Measurements from ENCODE around the gene SLC44A5. TPM values are rescaled to one million over a fixed set of nuclear protein-coding genes. Genes with fewer than 3 reads are reported as not detected.
"Not testable (repeated sequence)": the region's sequence is repeated elsewhere in the genome, so short reads cannot be mapped to it uniquely, and the experiment has no call there.

SLC44A5 gene
- total RNA-seq, 2 donors from 2014 or later = 0.61 TPM; not detected in 1

DNA sequence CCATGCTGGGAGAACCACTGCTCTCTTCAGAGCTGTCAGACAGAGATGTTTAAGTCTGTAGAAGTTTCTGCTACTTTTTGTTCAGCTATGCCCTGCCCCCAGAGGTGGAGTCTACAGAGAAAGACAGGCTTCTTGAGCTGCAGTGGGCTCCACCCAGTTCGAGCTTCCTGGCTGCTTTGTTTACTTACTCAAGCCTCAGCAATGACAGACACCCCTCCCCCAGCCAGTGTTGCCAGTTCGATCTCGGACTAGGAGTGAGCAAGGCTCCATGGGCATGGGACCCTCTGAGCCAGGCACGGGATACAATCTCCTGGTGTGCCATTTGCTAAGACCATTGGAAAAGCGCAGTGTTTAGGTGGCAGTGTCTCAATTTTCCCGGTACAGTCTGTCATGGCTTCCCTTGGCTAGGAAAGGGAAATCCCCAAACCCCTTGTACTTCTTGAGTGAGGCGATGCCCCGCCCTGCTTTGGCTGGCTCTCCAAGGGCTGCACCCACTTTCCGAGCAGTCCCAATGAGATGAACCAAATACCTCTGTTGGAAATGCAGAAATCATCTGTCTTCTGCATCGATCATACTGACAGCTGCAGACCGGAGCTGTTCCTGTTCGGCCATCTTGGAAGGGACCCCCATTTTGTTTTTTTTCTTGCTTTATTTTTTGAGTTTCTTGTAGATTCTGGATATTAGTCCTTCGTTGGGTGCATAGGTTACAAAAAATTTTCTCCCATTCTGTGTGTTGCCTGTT, 429.5 kb downstream of the SLC44A5 start:
- H3K4me3 Mint-ChIP-seq; ATAC-seq (replicated peaks); H3K36me3 Mint-ChIP-seq (ENCODE audit: low read depth); H3K4me1 Mint-ChIP-seq; H3K27ac Mint-ChIP-seq: not testable (repeated sequence)
- Mint-ChIP-seq H3K9me3 (peaks cover 19% of the 10 kb centered on the region), H3K27me3 (peaks cover 19% of the 10 kb centered on the region)

DNA sequence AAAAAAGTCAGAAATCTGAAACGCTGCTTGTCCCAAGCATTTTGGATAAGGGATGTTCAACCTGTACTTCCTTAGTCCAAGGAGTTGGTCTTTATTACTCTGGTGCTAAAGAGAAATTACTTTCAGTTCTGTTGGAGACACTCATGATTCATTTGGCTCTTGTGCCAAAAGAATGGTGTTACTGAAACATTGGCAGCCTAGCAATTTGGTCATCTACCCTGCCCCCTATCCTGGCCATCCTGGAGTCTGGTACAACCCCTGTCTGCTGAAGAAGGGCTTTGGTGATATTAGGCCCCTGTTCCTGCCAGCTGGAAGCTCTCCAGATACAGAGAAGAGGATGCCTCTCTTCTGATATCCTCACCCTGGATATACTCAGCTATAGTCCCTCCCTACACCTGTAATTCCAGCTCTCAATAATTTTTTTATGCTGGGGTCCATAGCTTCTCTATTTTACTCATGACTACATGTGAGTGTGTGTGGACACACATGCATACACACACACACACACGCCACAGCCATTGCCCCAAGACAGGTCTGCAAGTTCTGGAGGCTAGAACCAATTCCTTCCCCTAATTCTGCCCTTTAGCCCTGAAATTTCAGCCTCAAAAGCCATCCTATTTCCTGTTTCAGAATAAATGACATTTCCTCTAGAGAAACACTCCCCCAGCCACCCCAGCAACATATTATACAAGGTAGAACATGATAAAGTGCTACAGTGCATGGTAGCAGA, 436.7 kb downstream of the SLC44A5 start:
- Mint-ChIP-seq H3K4me1 (no peaks in the 10 kb centered on the region), H3K27me3 (peaks cover 5% of the 10 kb centered on the region), H3K27ac (no peak overlapping the region), H3K9me3 (peaks cover 3% of the 10 kb centered on the region), H3K4me3 (no peak overlapping the region), H3K36me3 (ENCODE audit: low read depth) (no peaks in the 10 kb centered on the region)
- no peak for ATAC-seq (replicated peaks)

DNA sequence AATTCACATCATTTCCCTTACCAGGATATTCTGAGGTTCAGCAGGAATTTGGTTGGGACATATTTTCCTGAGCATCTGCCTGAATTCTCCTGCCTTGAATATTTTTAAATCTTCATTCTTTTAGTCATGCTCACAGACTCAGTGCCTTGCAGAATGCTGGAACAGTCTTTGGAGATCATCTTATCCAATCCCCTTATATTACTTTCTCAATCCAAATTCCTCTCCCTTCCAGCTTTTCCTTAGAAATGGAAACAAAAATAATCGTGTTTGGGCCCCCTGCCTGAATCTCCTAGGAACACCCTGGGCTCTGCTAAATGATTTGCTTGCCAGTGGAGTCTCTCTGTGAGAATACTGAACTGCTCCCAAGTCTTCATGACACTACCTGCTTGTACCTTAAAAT, 438.4 kb downstream of the SLC44A5 start:
- H3K27ac Mint-ChIP-seq = no peak overlapping the region
- no peaks in the 10 kb centered on the region for H3K36me3 Mint-ChIP-seq (ENCODE audit: low read depth)
- H3K4me1 Mint-ChIP-seq = no peaks in the 10 kb centered on the region
- H3K4me3 Mint-ChIP-seq = no peak overlapping the region
- ATAC-seq (replicated peaks) = no peak
- peaks cover 3% of the 10 kb centered on the region for H3K9me3 Mint-ChIP-seq
- no peaks in the 10 kb centered on the region for H3K27me3 Mint-ChIP-seq

DNA sequence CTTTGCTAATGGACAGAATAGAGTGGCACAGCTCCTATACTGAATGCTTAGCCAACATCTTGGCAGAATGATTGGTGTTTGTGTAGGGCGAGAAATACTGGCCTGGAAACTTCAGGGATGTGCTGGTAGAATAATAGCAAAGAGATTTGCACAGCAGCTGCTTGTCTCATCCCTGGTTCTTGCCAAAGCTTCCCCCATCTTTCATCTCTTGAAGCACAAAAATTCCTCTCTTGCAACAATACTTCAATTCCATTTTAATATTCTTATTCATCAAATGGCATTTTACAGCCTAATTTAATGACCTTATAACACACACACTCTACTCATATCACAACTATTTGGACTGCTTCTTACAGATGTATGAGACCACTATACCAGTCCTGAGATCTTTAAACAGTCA, 439.0 kb downstream of the SLC44A5 start:
- no peak overlapping the region for H3K27ac Mint-ChIP-seq
- no peak overlapping the region for H3K4me3 Mint-ChIP-seq
- H3K4me1 Mint-ChIP-seq = no peaks in the 10 kb centered on the region
- no peaks in the 10 kb centered on the region for H3K27me3 Mint-ChIP-seq
- no peaks in the 10 kb centered on the region for H3K36me3 Mint-ChIP-seq (ENCODE audit: low read depth)
- H3K9me3 Mint-ChIP-seq = peaks cover 3% of the 10 kb centered on the region
- ATAC-seq (replicated peaks) = no peak

DNA sequence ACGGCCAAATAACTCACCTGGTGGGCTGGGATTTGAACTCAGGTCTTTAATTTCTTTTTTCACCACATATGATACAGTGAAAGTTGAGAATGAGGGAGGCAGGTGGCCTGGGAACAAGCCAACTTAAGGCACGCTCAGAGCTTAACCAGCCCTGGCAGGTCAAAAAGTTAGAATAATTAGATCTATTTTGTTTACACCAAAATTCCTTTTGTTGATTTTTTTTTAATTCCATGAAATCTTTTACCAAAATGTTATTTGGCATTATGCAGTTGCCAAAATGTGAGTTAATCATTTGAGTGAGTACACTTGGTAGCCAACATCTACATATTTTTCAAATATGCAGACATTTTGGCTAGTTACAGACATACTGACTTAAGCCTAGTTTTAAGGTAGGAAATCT, 439.9 kb downstream of the SLC44A5 start:
- Mint-ChIP-seq H3K36me3 (ENCODE audit: low read depth) (no peaks in the 10 kb centered on the region), H3K9me3 (peaks cover 7% of the 10 kb centered on the region), H3K4me1 (no peaks in the 10 kb centered on the region), H3K27me3 (no peaks in the 10 kb centered on the region), H3K27ac (no peak overlapping the region), H3K4me3 (no peak overlapping the region)
- no peak for ATAC-seq (replicated peaks)

DNA sequence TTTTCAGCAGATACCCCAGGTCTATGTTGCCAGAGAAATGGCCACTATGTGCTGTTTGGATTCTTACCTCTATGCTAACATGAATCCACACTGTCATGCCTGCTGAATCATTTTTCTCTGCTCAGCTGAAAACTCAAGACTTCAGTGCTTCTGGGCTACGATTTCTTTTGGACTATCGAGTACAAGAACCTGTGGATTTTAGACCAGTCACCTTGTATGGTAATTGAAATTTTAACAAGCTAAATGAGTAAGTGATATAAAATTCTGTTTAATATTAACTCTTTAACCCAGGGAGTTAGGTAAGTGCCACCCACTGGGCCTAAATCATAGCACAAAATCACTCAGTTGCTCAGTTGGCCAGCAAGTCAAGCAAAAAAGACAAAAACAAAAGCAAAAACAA, 440.9 kb downstream of the SLC44A5 start:
- no peaks in the 10 kb centered on the region for H3K36me3 Mint-ChIP-seq (ENCODE audit: low read depth)
- H3K4me1 Mint-ChIP-seq = no peaks in the 10 kb centered on the region
- no peak overlapping the region for H3K27ac Mint-ChIP-seq
- H3K9me3 Mint-ChIP-seq = peaks cover 7% of the 10 kb centered on the region
- H3K27me3 Mint-ChIP-seq = no peaks in the 10 kb centered on the region
- H3K4me3 Mint-ChIP-seq = no peak overlapping the region
- no peak for ATAC-seq (replicated peaks)

DNA sequence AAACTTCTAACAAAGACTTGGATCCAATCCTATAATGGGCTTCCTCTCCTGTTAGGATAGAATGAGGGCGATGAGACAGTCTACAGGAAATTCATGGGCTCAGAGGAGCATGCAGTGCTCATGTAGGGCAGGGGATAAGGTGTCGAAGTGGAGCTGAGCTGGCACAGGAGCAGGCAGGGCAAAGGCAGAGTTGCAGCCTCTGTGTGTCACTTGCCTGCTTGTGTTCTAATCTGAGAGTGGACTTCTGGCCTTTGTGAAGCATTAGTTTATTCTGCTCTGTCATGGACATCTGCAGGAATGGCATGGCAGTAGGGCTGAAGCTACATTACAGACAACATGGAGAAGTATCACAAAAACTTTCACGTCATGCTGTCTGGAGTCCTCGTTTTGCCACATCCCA, 444.1 kb downstream of the SLC44A5 start:
- no peaks in the 10 kb centered on the region for H3K36me3 Mint-ChIP-seq (ENCODE audit: low read depth)
- no peak for ATAC-seq (replicated peaks)
- H3K4me3 Mint-ChIP-seq = no peak overlapping the region
- H3K9me3 Mint-ChIP-seq = peaks cover 5% of the 10 kb centered on the region
- H3K27ac Mint-ChIP-seq = no peak overlapping the region
- H3K4me1 Mint-ChIP-seq = no peaks in the 10 kb centered on the region
- no peaks in the 10 kb centered on the region for H3K27me3 Mint-ChIP-seq

DNA sequence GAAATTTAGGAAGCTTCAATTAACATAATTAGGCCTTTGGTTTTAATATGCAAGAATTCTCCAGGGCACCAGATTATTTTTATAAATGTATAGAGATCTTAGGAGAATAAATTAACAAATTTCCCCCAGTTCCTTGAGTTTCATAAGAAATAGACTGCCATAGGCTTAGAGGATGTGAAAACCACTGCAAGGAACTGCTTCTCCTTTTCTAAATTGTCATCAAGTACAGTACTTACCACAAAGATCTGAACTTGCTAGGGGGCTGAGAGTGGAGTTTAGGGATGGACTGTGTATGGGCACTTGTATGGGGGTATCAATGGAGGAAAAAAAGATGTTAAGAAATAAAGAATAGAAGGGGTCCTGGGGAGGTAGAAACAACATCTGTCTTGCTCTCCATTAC, 445.6 kb downstream of the SLC44A5 start:
- Mint-ChIP-seq H3K9me3 (peaks cover 5% of the 10 kb centered on the region), H3K4me1 (no peaks in the 10 kb centered on the region), H3K36me3 (ENCODE audit: low read depth) (no peaks in the 10 kb centered on the region), H3K27ac (no peak overlapping the region), H3K27me3 (no peaks in the 10 kb centered on the region), H3K4me3 (no peak overlapping the region)
- no peak for ATAC-seq (replicated peaks)

DNA sequence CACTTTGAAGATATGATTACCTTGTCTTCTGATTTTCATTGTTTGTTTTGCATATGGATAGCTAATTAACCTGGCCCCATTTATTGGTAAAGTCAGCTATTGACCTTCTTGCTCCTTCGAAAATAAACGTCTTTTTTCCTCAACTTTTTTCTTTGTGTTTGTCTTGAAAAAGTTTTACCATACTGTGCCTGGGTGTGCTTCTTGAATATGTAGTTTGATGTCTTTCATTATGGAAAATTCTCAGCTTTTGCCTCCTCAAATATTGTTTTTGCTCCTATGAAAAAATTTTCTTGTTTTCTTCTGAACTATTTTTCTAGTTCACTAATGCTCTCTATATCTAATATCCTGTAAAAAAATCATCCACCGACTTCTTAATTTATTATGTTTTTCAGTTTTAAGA, 451.8 kb downstream of the SLC44A5 start:
- Mint-ChIP-seq H3K36me3 (ENCODE audit: low read depth) (no peaks in the 10 kb centered on the region), H3K27ac (no peak overlapping the region), H3K27me3 (no peaks in the 10 kb centered on the region), H3K4me3 (no peak overlapping the region), H3K9me3 (peaks cover 3% of the 10 kb centered on the region), H3K4me1 (no peaks in the 10 kb centered on the region)
- no peak for ATAC-seq (replicated peaks)

Other genes with a start within 250 kb of the SLC44A5 start
- 10 to 100 TPM; 41.3 to 61.9 TPM for gene ACADM, start 113.6 kb upstream of the SLC44A5 start, total RNA-seq
- gene RABGGTB, start 175.1 kb upstream of the SLC44A5 start, total RNA-seq = 100 to 1,000 TPM; 109 to 165 TPM
- gene MSH4, start 185.8 kb upstream of the SLC44A5 start, total RNA-seq = under 1 TPM; 0.32 to 0.95 TPM